ENCODE measurements around the gene KIF5A. TPM values are rescaled to one million over a fixed set of nuclear protein-coding genes. Genes with fewer than 3 reads are reported as not detected.
"Not testable (repeated sequence)": the region's sequence is repeated elsewhere in the genome, so short reads cannot be mapped to it uniquely, and the experiment has no call there.

KIF5A gene
- total RNA-seq, 2 donors from 2014 or later, result 0.29 to 2.0 TPM

DNA sequence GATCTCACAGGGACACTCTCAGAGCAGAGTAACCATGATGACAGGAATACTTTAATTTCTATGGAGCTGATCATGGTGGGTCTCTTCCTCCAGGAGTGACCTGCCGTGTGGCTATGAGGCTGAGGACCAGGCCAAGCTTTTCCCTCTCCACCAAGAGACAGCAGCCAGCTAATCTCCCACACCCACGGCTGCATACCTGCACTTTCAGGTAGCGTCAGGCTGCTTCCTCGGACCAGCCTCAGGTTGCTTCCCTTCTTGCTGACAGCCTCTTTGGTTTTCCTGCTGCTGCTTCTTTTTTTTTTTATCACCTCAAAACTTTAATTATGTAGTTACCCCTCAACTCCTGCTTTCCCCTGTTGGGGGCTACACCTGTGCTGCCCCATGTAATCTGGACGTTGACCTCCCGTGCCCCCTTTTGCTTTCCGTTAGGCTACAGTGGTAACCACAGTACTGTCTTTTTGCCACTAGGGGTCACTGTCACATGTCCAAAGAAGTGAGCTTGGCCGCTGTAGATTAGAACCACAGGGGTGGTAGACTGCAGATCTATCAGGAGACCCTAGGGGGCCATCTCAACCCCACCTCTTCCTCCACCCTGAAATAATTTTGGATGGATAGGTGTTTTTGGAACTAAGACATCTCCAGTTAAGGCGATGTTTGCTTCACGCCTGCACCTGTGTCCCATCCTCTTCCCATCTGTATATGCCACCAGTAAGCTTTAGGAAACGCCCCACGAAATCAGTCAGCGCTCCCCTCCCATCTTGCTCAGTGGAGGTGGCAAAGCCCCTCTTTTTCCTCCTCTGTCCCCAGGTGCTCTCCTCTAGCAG lies 33.4 kb downstream of the KIF5A start:
- H3K4me3 Mint-ChIP-seq, result no peak overlapping the region
- no peaks in the 10 kb centered on the region for H3K36me3 Mint-ChIP-seq

DNA sequence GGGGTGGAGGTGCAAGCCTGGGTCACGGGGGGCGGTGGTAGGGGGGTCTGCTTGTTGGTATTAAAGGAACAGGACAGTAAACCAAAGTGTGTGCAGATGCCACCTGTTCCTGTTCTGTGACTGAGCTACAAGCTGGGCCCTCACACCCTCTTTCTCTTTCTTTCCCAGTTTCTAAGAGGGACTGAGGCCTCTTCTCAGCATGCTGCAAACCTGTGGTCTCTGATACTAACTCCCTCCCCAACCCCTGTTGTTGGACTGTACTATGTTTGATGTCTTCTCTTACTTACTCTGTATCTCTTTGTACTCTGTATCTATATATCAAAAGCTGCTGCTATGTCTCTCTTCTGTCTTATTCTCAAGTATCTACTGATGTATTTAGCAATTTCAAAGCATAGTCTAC lies 34.2 kb downstream of the KIF5A start:
- Mint-ChIP-seq H3K27me3 (peaks cover 5 to 7% of the 10 kb centered on the region in 2 donors), H3K27ac (no peak overlapping the region), H3K4me1 (ENCODE audit: low read depth in 2 of 2) (peaks cover 5 to 6% of the 10 kb centered on the region in 2 donors), H3K36me3 (no peaks in the 10 kb centered on the region), H3K9me3 (no peaks in the 10 kb centered on the region), H3K4me3 (no peak overlapping the region)
- DNase-seq (ENCODE audit: low spot score), result no peak
- ATAC-seq, result no peak

More for the DNA sequence above, 33.4 kb downstream of the KIF5A start:
- peaks cover 5 to 7% of the 10 kb centered on the region in 2 donors for H3K27me3 Mint-ChIP-seq
- ATAC-seq (peak; percentile 95), DNase-seq (ENCODE audit: low spot score) (peak; percentile 81)
- H3K27ac Mint-ChIP-seq, result no peak overlapping the region
- H3K9me3 Mint-ChIP-seq, result no peaks in the 10 kb centered on the region
- peaks cover 5 to 6% of the 10 kb centered on the region in 2 donors for H3K4me1 Mint-ChIP-seq (ENCODE audit: low read depth in 2 of 2)

DNA sequence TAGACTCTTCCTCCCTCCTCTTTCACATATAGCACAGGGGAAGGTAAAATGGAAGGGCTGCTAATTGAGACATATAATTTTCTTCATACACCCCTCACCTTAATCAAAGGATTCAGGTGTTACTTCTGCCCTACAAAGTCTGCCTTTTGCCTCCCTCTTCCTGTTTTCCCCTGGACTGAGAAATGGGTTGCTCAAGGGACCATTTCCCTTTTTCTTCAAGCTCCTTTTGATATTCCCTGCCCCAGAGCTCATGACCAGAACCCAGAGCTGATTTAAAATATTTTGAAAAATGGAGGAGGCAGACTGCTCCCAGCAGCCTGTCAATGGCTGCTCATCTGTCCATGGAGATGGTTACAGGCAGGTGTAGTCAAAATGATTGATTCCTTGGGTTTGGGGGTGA lies 34.8 kb downstream of the KIF5A start:
- no peak for DNase-seq (ENCODE audit: low spot score)

DNA sequence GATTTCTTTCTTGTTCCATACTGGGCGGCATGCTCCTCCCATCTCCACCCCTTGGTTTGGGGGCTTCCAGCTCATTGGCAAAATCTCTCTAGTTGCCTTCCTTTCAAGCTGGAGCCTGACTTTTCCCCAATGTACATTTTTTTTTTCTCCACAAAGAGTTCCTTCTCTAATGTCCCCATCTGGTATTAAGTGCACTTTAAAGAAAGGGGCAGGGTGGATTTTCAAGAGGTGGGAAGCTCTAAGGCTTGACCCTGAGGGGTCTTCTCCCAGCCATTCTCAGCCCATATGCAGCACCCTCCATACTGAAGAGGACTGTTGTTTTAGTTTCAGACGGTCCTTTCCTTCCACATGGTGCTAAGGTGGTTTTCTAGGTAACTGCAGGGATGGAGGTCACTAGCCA lies 35.3 kb downstream of the KIF5A start:
- H3K4me3 Mint-ChIP-seq, result no peak overlapping the region
- ATAC-seq (no peak), DNase-seq (ENCODE audit: low spot score) (no peak)
- no peak overlapping the region for H3K27ac Mint-ChIP-seq
- H3K27me3 Mint-ChIP-seq, result peaks cover 5 to 7% of the 10 kb centered on the region in 2 donors
- H3K4me1 Mint-ChIP-seq (ENCODE audit: low read depth in 2 of 2), result peaks cover 5 to 6% of the 10 kb centered on the region in 2 donors
- H3K36me3 Mint-ChIP-seq, result no peaks in the 10 kb centered on the region
- no peaks in the 10 kb centered on the region for H3K9me3 Mint-ChIP-seq

More for the DNA sequence above, 34.8 kb downstream of the KIF5A start:
- no peak for ATAC-seq
- Mint-ChIP-seq H3K27ac (no peak overlapping the region), H3K27me3 (peaks cover 5 to 7% of the 10 kb centered on the region in 2 donors), H3K4me1 (ENCODE audit: low read depth in 2 of 2) (peaks cover 5 to 6% of the 10 kb centered on the region in 2 donors), H3K9me3 (no peaks in the 10 kb centered on the region), H3K4me3 (no peak overlapping the region), H3K36me3 (no peaks in the 10 kb centered on the region)

DNA sequence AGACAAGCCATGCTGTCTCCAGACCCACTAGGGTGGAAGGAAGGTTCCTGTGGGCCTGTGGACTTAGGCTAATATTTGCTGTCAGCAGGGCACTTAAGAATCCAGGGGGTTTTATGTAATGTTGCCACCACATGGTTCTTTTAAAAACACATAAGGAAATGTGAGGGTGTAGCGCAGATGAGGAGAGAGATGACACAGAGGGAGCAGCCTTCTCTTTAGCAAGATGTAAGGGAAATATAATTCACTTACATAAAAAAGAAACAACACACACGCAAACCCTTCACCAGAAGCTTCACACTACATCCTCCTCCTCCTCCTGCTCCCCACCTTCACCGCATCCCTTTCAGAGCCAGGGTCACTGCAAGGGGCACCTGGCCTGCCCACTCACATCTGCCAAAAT lies 36.3 kb downstream of the KIF5A start:
- no peak overlapping the region for H3K27ac Mint-ChIP-seq
- peaks cover 5 to 7% of the 10 kb centered on the region in 2 donors for H3K27me3 Mint-ChIP-seq
- H3K9me3 Mint-ChIP-seq, result no peaks in the 10 kb centered on the region
- DNase-seq (ENCODE audit: low spot score), result no peak
- H3K4me3 Mint-ChIP-seq, result no peak overlapping the region
- no peaks in the 10 kb centered on the region for H3K36me3 Mint-ChIP-seq
- H3K4me1 Mint-ChIP-seq (ENCODE audit: low read depth in 2 of 2), result peaks cover 11 to 12% of the 10 kb centered on the region in 2 donors
- no peak for ATAC-seq

DNA sequence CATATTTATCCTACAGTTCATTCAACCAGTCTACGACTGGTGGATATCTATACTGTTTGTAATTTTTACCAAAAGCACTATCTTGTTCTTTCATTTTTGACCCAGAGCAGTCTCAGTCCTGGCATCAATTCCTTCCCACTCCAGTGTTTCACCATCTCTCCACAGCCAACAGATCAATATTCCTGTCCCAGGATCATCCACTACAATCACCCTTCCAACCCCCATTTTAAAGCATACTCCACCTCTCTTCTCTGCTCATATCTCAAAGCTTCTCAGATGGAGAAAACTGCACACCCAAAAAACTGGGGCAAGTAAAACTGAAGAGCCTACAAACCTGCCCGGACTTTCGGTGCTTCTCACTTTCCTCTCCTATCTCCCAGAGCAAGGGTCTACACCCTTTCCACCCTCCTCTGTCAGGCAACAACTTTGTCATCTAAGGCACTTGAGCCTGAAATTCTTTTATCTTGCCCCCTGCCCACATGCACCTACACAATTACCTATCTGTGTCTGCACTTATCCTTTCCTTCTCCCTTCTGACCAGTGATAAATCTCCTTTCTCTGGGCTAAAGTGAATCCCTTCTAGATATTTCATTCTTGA lies 37.1 kb downstream of the KIF5A start:
- H3K4me1 Mint-ChIP-seq (ENCODE audit: low read depth in 2 of 2), result peaks cover 16 to 17% of the 10 kb centered on the region in 2 donors
- H3K27ac Mint-ChIP-seq, result no peak overlapping the region
- peaks cover 5 to 7% of the 10 kb centered on the region in 2 donors for H3K27me3 Mint-ChIP-seq
- no peak overlapping the region for H3K4me3 Mint-ChIP-seq
- H3K36me3 Mint-ChIP-seq, result no peaks in the 10 kb centered on the region
- no peaks in the 10 kb centered on the region for H3K9me3 Mint-ChIP-seq
- ATAC-seq (no peak), DNase-seq (ENCODE audit: low spot score) (no peak)

DNA sequence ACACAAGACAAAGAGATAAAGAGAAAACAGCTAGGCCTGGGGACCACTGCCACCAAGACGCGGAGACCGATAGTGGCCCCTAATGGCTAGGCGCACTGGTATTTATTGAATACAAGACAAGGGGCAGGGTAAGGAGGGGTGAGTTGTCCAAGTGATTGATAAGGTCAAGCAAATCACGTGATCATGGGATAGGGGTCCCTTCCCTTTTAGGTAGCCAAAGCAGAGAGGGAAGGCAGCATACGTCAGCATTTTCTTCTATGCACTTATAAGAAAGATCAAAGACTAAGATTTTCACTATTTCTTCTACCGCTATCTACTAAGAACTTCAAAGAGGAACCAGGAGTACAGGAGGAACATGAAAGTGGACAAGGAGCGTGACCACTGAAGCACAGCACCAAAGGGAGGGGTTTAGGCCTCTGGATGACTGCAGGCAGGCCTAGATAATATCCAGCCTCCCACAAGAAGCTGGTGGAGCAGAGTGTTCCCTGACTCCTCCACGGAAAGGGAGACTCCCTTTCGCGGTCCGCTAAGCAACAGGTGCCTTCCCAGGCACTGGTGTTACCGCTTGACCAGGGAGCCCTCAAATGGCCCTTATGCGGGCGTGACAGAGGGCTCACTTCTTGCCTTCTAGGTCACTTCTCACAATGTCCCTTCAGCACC lies 39.2 kb downstream of the KIF5A start:
- H3K4me3 Mint-ChIP-seq; DNase-seq (ENCODE audit: low spot score); H3K36me3 Mint-ChIP-seq; H3K9me3 Mint-ChIP-seq; ATAC-seq; H3K27me3 Mint-ChIP-seq; H3K27ac Mint-ChIP-seq: not testable (repeated sequence)
- H3K4me1 Mint-ChIP-seq (ENCODE audit: low read depth in 2 of 2), result peaks cover 22 to 23% of the 10 kb centered on the region in 2 donors

DNA sequence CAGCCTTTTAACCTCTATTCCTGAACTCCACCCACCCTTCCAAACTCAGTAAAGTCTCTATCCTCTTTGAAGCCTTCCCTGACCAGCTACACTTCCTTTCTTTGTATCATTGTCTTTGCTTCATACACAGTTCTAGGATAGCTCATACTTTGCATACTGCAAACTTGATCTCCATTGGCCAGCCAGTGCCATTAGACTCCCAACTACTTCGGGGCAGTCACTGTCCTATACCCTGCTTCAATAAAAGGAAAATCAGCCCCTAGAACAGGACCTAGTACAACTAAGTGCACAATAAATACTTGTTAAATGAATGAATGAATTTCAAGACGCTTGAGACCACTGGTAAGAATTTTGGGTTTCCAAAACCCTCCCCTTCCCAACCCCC lies 40.6 kb downstream of the KIF5A start:
- Mint-ChIP-seq H3K4me1 (ENCODE audit: low read depth in 2 of 2) (peaks cover 22 to 23% of the 10 kb centered on the region in 2 donors), H3K36me3 (no peaks in the 10 kb centered on the region), H3K27me3 (no peaks in the 10 kb centered on the region), H3K4me3 (peak overlapping the region; percentile 94), H3K9me3 (no peaks in the 10 kb centered on the region), H3K27ac (peak overlapping the region; percentile 45 to 86)
- ATAC-seq (no peak), DNase-seq (ENCODE audit: low spot score) (no peak)

DNA sequence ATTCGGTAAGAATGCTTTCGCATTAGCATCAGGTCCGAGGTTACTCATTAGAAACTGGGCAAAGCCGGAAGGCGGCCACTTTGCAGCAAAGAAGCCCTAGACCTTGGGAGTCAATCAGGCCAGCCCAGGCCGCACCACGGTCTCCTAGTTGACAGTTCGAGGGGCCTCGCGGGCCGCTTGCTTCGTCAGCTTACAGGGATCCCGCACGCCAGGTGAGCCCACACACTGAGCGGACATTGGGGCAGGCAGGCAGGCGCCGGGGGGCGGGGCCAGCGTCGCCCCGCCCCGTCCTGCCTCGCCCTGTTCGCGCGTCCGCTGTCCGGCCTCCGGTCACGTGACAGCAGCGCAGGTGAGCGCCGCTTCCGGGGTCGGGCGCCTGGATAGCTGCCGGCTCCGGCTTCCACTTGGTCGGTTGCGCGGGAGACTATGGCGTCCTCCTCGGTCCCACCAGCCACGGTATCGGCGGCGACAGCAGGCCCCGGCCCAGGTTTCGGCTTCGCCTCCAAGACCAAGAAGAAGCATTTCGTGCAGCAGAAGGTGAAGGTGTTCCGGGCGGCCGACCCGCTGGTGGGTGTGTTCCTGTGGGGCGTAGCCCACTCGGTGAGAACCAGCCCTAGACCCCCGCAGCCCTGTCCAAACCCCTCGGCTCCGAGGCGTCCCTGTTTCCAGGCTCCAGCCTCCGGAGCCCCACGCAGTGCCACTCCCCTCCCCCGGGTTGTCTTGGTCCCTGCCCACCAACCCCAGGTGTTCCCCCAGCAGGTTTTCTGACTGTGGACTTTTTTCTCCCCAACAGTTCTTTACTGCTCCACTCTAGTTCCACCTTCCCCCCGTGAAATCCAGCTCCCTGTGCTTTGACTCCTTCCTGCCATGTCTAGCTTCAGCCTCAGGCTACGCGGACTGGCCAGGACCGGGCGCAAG lies 41.3 kb downstream of the KIF5A start, which contains the start of gene PIP4K2C:
Gene PIP4K2C, plus strand, starts transcription at position 329 of the 918 bp plus-strand sequence. Its CDS starts 98 bp downstream, at position 427.
- peak; percentile 98 for ATAC-seq
- no peaks in the 10 kb centered on the region for H3K36me3 Mint-ChIP-seq

DNA sequence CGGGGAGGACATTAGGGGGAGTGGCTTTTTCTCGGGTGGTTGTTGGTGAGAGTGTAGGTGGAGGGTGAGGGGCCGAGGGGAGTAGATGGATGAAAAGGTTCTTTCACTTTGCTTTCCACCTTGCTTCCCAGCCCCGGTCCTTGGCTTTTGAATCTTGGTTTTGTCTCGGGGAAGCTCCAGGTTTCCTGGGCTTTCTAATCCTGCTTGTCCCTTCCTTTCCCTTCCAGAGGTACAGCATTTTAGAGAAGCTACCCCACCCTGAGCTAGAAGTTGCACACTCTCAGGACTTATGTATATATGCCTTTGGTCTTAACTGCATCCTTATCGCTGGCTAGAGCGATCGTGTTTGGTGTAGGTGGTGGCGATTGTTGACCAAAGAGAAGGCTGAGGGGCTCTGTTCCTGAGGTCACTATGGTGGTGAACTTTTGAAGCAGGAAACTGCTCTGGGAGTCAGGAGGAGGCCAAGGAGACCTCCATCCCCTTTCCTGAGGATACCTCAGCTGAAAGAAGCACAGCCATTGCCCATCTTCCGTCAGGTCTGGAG lies 42.0 kb downstream of the KIF5A start:
- Mint-ChIP-seq H3K27me3 (no peaks in the 10 kb centered on the region), H3K36me3 (peaks cover 5% of the 10 kb centered on the region), H3K27ac (peak overlapping the region; percentile 45 to 86), H3K4me1 (ENCODE audit: low read depth in 2 of 2) (peaks cover 22 to 23% of the 10 kb centered on the region in 2 donors), H3K9me3 (no peaks in the 10 kb centered on the region), H3K4me3 (peak overlapping the region; percentile 94)
- DNase-seq (ENCODE audit: low spot score) (no peak), ATAC-seq (no peak)

More for the DNA sequence above, 41.3 kb downstream of the KIF5A start, which contains the start of gene PIP4K2C:
- peak; percentile 90 for DNase-seq (ENCODE audit: low spot score)
- Mint-ChIP-seq H3K9me3 (no peaks in the 10 kb centered on the region), H3K27me3 (no peaks in the 10 kb centered on the region), H3K4me3 (peak within 1 kb of the TSS; percentile 94), H3K27ac (peak within 1 kb of the TSS; percentile 45 to 86), H3K4me1 (ENCODE audit: low read depth in 2 of 2) (peaks cover 22 to 23% of the 10 kb centered on the region in 2 donors)

DNA sequence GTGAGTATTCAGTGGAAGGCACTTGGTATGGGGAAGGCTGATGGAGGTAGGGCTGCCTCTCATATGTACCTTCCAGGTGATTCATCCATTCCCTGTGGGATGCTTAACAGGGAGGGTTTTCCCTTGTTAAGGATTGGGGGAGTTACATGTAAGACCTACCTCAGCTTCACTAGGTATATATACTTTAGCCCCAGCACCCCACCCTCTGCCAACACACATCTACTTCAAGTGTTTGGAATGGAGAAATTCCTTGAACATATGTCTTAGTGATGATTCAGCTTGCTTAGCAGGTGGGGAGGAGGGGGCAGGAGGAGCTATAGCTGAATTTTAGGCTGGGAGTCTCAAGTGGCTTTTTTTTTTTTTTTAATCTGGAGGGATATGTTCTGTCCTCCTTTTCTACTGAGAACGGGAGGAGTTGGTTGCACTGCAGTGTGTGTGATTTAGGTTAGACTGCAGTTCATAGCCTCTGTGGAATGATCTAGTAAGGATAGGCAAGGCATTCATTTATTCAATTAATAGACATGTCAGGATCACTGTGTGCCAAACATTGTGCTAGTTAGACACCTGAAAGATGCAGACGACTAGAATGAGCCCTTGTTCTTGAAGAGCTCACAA lies 42.8 kb downstream of the KIF5A start:
- H3K27me3 Mint-ChIP-seq, result no peaks in the 10 kb centered on the region
- H3K27ac Mint-ChIP-seq, result peak overlapping the region; percentile 45 to 86
- H3K4me3 Mint-ChIP-seq, result peak overlapping the region; percentile 94
- DNase-seq (ENCODE audit: low spot score), result no peak
- H3K9me3 Mint-ChIP-seq, result no peaks in the 10 kb centered on the region
- ATAC-seq, result no peak
- H3K4me1 Mint-ChIP-seq (ENCODE audit: low read depth in 2 of 2), result peaks cover 23 to 24% of the 10 kb centered on the region in 2 donors
- peaks cover 13% of the 10 kb centered on the region for H3K36me3 Mint-ChIP-seq

DNA sequence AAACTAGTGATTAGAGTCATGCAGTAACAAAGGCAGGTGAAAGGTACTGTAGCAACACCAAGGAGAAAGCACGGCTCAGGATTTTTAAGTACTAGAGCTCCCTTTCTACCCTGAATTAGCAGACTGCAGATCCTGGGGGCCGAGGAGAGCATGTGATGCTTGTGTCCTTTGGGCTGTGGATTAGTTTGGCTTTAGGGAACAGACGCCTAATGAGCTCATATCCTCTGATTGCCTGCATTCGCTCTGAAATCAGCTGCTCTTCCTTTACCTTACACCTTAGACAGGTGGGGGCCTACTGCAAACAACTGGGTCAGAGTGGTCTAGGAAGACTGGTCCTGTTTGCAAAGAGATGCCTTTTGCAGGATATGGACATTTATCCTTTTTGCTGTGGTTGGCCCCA lies 43.3 kb downstream of the KIF5A start:
- ATAC-seq (no peak), DNase-seq (ENCODE audit: low spot score) (no peak)
- no peak overlapping the region for H3K4me3 Mint-ChIP-seq

More for the DNA sequence above, 43.3 kb downstream of the KIF5A start:
- Mint-ChIP-seq H3K27me3 (no peaks in the 10 kb centered on the region), H3K27ac (no peak overlapping the region), H3K4me1 (ENCODE audit: low read depth in 2 of 2) (peaks cover 23 to 26% of the 10 kb centered on the region in 2 donors), H3K9me3 (no peaks in the 10 kb centered on the region), H3K36me3 (peaks cover 15% of the 10 kb centered on the region)
